K562 (cell line): ENCODE results near the gene DMRTA1. TPM values are rescaled to one million over a fixed set of nuclear protein-coding genes. Genes with fewer than 3 reads are reported as not detected.

Source experiments
- ATAC-seq: fragments of 200-7000 bp; cut with Tn5 transposase; 3 replicates; pipeline ENCODE4 v1.9.1; 2020; ENCODE audit warnings: moderate library complexity
- BruUV-seq: library from RNA; stranded (reverse); fragments of 400-500 nt; replicated peaks from 2 replicates; lab custom pipeline; 2021; lab: Mats Ljungman, UMichigan
- CTCF ChIA-PET: fragments of 300-600 bp; formaldehyde crosslinking; extraction: SDS; loops from one replicate; lab custom pipeline; 2021; ENCODE audit warnings: low intra/inter-chr PET ratio; lab: Yijun Ruan, JAX
- POLR2A ChIA-PET: fragments of 300-600, 350-650 bp; sonication (Branson Sonifier 250); formaldehyde crosslinking; extraction: SDS; loops from one replicate; lab custom pipeline; 2021; ENCODE audit warnings: antibody characterized with exemption, inconsistent platforms; lab: Yijun Ruan, JAX
- DNase-seq, 4 experiments: peaks; one replicate each; pipeline versions ENCODE4 v3.0.0 to v3.0.0-alpha.2; 2011 to 2018; ENCODE audit warnings: low spot score in 3 of 4, mixed read lengths in 3 of 4; ENCODE audit errors: extremely low read depth in 1 of 4
- FAIRE-seq: peaks from 2 replicates; lab custom pipeline; 2011; peaks lifted over from hg19 to GRCh38; lab: Jason Lieb, UNC
- H2AFZ ChIP-seq: 2 replicates; pipeline ENCODE4 v1.6.0; 2011; ENCODE audit warnings: low read depth, low read length, control low read depth, inconsistent platforms
- H3K27ac ChIP-seq: fragments of 200-600 bp; 3 replicates; pipeline ENCODE4 v1.8.0; 2011; ENCODE audit warnings: low read depth, mild to moderate bottlenecking, control low read depth, inconsistent platforms, low read length, moderate library complexity, mixed read lengths; ENCODE audit errors: extremely low read depth
- H3K27me3 ChIP-seq, 2 experiments: fragments of 300-600 bp in 1 of 2; 2 replicates in 1 of 2; 3 replicates in 1 of 2; pipeline versions ENCODE4 v1.6.0 to v1.8.0; 2011; ENCODE audit warnings: inconsistent platforms in 2 of 2, low read length in 2 of 2, mild to moderate bottlenecking in 1 of 2, mixed read lengths in 1 of 2, moderate library complexity in 1 of 2; ENCODE audit not compliant: control insufficient read depth in 2 of 2, insufficient read depth in 2 of 2
- H3K36me3 ChIP-seq: fragments of 300-600 bp; 3 replicates; pipeline ENCODE4 v1.8.0; 2011; ENCODE audit warnings: mild to moderate bottlenecking, low read length, inconsistent platforms; ENCODE audit not compliant: control insufficient read depth, insufficient read depth
- H3K4me1 ChIP-seq, 2 experiments: fragments of 200-600 bp in 1 of 2; replicated peaks in 1 of 2; 2 replicates in 1 of 2; 3 replicates in 1 of 2; pipeline versions ENCODE4 v1.5.1 to v1.8.0; 2011; ENCODE audit warnings: inconsistent platforms in 2 of 2, low read length in 2 of 2, mild to moderate bottlenecking in 1 of 2, mixed read lengths in 1 of 2, moderate library complexity in 1 of 2; ENCODE audit not compliant: control insufficient read depth in 2 of 2, insufficient read depth in 2 of 2
- H3K4me2 ChIP-seq: 2 replicates; pipeline ENCODE4 v1.6.1; 2011; ENCODE audit warnings: low read length, control low read depth, inconsistent platforms, mixed read lengths; ENCODE audit not compliant: insufficient read depth
- H3K4me3 ChIP-seq: fragments of 200-600 bp; sonication (generic), shearing (Covaris generic); 2 replicates; pipeline ENCODE4 v1.5.1; 2016; ENCODE audit warnings: control low read depth, inconsistent platforms
- H3K79me2 ChIP-seq: fragments of 200-600 bp; 3 replicates; pipeline ENCODE4 v1.8.0; 2011; ENCODE audit warnings: low read length, inconsistent platforms; ENCODE audit not compliant: control insufficient read depth, insufficient read depth
- H3K9ac ChIP-seq, 2 experiments: 2 replicates each; pipeline versions ENCODE4 v1.6.0 to v1.6.1; 2011; ENCODE audit warnings: low read depth in 2 of 2, low read length in 2 of 2, control low read depth in 1 of 2, inconsistent platforms in 1 of 2, mild to moderate bottlenecking in 1 of 2, mixed read lengths in 1 of 2; ENCODE audit not compliant: insufficient read depth in 1 of 2
- H3K9me1 ChIP-seq: one replicate; pipeline ENCODE4 v1.6.0; 2011; ENCODE audit warnings: inconsistent platforms, mild to moderate bottlenecking, low read length, moderate library complexity; ENCODE audit not compliant: control insufficient read depth, insufficient read depth
- H3K9me3 ChIP-seq: replicated peaks from 2 replicates; pipeline ENCODE4 v1.5.1; 2011; ENCODE audit warnings: low read depth, low read length, inconsistent platforms; ENCODE audit not compliant: control insufficient read depth, insufficient read depth
- H4K20me1 ChIP-seq: replicated peaks from 2 replicates; pipeline ENCODE4 v1.6.1; 2011; ENCODE audit warnings: low read length, inconsistent platforms, mixed read lengths; ENCODE audit not compliant: control insufficient read depth, insufficient read depth
- BRF1 ChIP-seq: IDR thresholded peaks from 3 replicates; pipeline ENCODE4 v1.6.1; 2011; ENCODE audit warnings: borderline replicate concordance, mild to moderate bottlenecking; ENCODE audit not compliant: insufficient read length; ENCODE audit errors: extremely low read depth
- DPF2 ChIP-seq: fragments of 450-650 bp; IDR thresholded peaks from 2 replicates; pipeline ENCODE4 v1.6.1; 2016
- FIP1L1 ChIP-seq: fragments of 200-400 bp; formaldehyde crosslinking; IDR thresholded peaks from 2 replicates; pipeline ENCODE4 v1.6.1; 2018; ENCODE audit warnings: mild to moderate bottlenecking, low read depth, low read length; ENCODE audit not compliant: poor library complexity, severe bottlenecking
- FOXA3 ChIP-seq, 2 experiments: fragments of 450-650 bp in 1 of 2; sonication (generic) in 1 of 2; formaldehyde crosslinking; IDR thresholded peaks in 1 of 2; conservative IDR thresholded peaks in 1 of 2; 2 replicates each; pipeline versions ENCODE4 v1.4.0 to v1.8.0; 2020 to 2022; ENCODE audit warnings: mild to moderate bottlenecking in 2 of 2, missing genetic modification reagents in 1 of 2
- NCOA4 ChIP-seq: fragments of 450-650 bp; IDR thresholded peaks from 2 replicates; pipeline ENCODE4 v1.6.1; 2018; ENCODE audit warnings: mild to moderate bottlenecking; ENCODE audit not compliant: partially characterized antibody
- SMAD2 ChIP-seq: fragments of 150-350 bp; IDR thresholded peaks from 2 replicates; pipeline ENCODE4 v1.6.1; 2014; ENCODE audit warnings: low read depth, mild to moderate bottlenecking, low read length
- STAG1 ChIP-seq: sonication (generic); formaldehyde crosslinking; IDR thresholded peaks from 2 replicates; pipeline ENCODE4 v1.5.0; 2020; ENCODE audit warnings: missing genetic modification reagents, borderline replicate concordance
- USF2 ChIP-seq: sonication (generic); formaldehyde crosslinking; IDR thresholded peaks from 2 replicates; pipeline ENCODE4 v1.5.0; 2020; ENCODE audit warnings: missing genetic modification reagents
- ZBTB33 ChIP-seq: sonication (generic); formaldehyde crosslinking; IDR thresholded peaks from 2 replicates; pipeline ENCODE4 v1.8.1; 2023; ENCODE audit warnings: mild to moderate bottlenecking, missing genetic modification reagents
- WGBS: fragments of 100-300 bp; shearing (Covaris generic); methylation state at CpG from one replicate; pipeline ENCODE4 v1.1.6; 2016; ENCODE audit warnings: low coverage, mixed read lengths; ENCODE audit not compliant: insufficient coverage; ENCODE audit errors: missing lambda C conversion rate; 5-methylcytosine and 5-hydroxymethylcytosine counted together
- in situ Hi-C: fragments of 300-500 bp; cut with MboI; formaldehyde crosslinking; loops from 4 replicates; pipeline ENCODE4 v1.15.0; 2018; ENCODE audit warnings: inconsistent platforms, mixed read lengths
- intact Hi-C: fragments of 100-400 bp; cut with micrococcal nuclease; formaldehyde crosslinking; loops from 2 replicates; pipeline ENCODE4 v1.14.2; 2022
- polyA plus RNA-seq, 8 experiments: library from polyadenylated mRNA; depleted of rRNA in 4 of 8; stranded (reverse) in 5 of 8; unstranded in 3 of 8; fragments of >200 nt; fragmentation: Nextera tagmentation in 2 of 8; fragmentation: Illumina TruSeq in 1 of 8; extraction: Ambion mirVana in 2 of 8; extraction: Trizol in 1 of 8; gene quantifications; 2 replicates each; pipeline versions ENCODE4 v1.2.1 to v1.2.3, GENCODE V29; 2011 to 2014; ENCODE audit warnings: inconsistent platforms in 1 of 8, missing spikeins in 1 of 8
- total RNA-seq, 7 experiments: library from RNA; depleted of rRNA in 6 of 7; stranded (reverse); fragments of >200 nt in 6 of 7; fragmentation: Illumina TruSeq in 2 of 7; extraction: Trizol in 2 of 7; gene quantifications; 2 replicates each; pipeline versions ENCODE4 v1.2.1 to v1.2.3, GENCODE V29; 2011 to 2021; ENCODE audit warnings: low replicate concordance in 1 of 7

Gene DMRTA1
- total and polyA plus RNA-seq, 9 of the 15 experiments (the other 6 are each of a cell fraction or from before 2014, with no cell fraction given): not detected

GRCh38 chr9:22446950-22447617, 460 bp downstream of the DMRTA1 start:
- no peak overlapping the region for H3K27ac ChIP-seq
- H2AFZ ChIP-seq: no peak overlapping the region
- FAIRE-seq (no peak), ATAC-seq (no peak), DNase-seq (no peak)
- BruUV-seq: no TSS peak
- no CpG with 5 or more reads among the region's 70 CpGs for WGBS
- no peaks in the 10 kb centered on the region for H3K4me1 ChIP-seq
- no peak overlapping the region for H3K4me3 ChIP-seq
- no peaks in the 10 kb centered on the region for H3K9me3 ChIP-seq
- H3K9ac ChIP-seq: no peak overlapping the region
- H3K27me3 ChIP-seq: no peaks in the 10 kb centered on the region
- no peaks in the 10 kb centered on the region for H4K20me1 ChIP-seq
- H3K9me1 ChIP-seq: no peaks in the 10 kb centered on the region
- ChIA-PET CTCF (no interaction called here), POLR2A (no interaction called here)
- H3K79me2 ChIP-seq: no peaks in the 10 kb centered on the region
- intact Hi-C loops (no loop called here), in situ Hi-C loops (no loop called here)
- H3K36me3 ChIP-seq: no peaks in the 10 kb centered on the region
- H3K4me2 ChIP-seq: no peak overlapping the region
- TF ChIP-seq DPF2 (no peak), STAG1 (CRISPR knock-in tag) (no peak), NCOA4 (no peak), SMAD2 (no peak), FOXA3 (CRISPR knock-in tag; conservative IDR thresholded peaks at IDR 0.05 in 1 of 2, IDR thresholded peaks at IDR 0.05 in 1 of 2) (no peak), USF2 (CRISPR knock-in tag) (no peak), FIP1L1 (no peak), ZBTB33 (CRISPR knock-in tag) (no peak), BRF1 (no peak)
